Putamen (tissue), 1 donor: Measurements from ENCODE around the gene KRTAP5-4.
"Not testable (repeated sequence)": the region's sequence is repeated elsewhere in the genome, so short reads cannot be mapped to it uniquely, and the experiment has no call there.

ENCODE experiments used
- DNase-seq: peaks from one replicate; pipeline ENCODE4 v3.0.0-alpha.2; 2016; ENCODE audit warnings: low spot score

The KRTAP5-4 gene

GRCh38 chr11:1652771-1653540 is 31.0 kb upstream of the KRTAP5-4 start:
- peak; percentile 65 for DNase-seq

DNA sequence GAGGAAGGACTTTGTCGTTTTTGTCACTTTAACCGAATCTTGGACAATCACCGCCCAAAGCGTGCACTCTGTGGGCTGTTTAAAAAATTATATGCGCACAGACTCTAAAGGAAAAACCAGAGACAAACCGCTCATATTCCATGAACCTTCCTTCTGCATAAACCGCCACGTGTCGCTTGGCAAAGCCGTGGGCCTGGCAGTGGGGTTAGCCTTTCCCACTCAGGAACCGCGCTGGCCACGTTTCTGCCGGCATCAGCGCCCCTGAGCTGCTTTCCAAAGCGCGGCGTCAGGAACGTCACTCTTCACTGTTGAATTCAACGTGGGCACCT is 30.5 kb upstream of the KRTAP5-4 start:
- DNase-seq, result no peak

DNA sequence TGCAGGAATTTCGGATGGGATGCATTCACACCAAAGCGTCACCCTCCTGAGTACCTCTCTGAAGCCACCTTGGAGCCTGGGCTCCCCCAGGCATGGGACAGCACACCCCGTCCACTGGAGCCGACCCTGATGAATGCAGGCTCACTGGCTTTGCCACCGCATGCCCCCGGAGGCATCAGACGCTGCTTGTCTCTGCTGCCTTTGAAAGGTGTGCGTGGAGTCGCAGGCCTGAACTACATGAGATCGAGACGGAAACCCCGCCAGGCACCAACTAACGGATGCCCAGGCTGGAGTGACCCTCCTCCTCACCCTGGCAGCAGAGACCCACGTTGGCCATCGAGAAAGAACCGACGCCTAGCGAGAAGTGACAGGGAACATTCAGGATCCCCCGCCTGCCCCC is 30.1 kb upstream of the KRTAP5-4 start:
- no peak for DNase-seq

- no peak for DNase-seq
Observed at GRCh38 chr11:1651411-1651980, 29.6 kb upstream of the KRTAP5-4 start.

DNA sequence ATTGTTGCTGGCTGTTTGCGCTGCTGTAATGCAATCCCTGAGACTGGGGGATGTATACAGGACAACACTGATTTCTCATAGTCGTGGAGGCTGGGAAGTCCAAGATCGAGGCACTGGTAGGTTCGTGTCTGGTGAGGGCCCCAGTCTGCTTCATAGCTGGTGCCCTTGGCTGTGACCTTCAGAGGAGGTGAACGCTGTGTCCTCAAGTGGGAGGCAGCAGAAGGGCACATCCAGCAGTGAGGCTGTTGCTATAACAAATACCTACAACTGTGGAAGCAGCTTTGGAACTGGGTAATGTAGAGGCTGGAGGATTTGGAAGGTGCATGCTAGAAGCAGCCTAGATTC is 29.0 kb upstream of the KRTAP5-4 start:
- DNase-seq, result no peak

GRCh38 chr11:1650034-1650917 is 28.3 kb upstream of the KRTAP5-4 start:
- DNase-seq, result no peak

- no peak for DNase-seq
Observed at GRCh38 chr11:1648653-1649420, 26.9 kb upstream of the KRTAP5-4 start.

- DNase-seq, result no peak
Observed at GRCh38 chr11:1647901-1648652, 26.1 kb upstream of the KRTAP5-4 start.

DNA sequence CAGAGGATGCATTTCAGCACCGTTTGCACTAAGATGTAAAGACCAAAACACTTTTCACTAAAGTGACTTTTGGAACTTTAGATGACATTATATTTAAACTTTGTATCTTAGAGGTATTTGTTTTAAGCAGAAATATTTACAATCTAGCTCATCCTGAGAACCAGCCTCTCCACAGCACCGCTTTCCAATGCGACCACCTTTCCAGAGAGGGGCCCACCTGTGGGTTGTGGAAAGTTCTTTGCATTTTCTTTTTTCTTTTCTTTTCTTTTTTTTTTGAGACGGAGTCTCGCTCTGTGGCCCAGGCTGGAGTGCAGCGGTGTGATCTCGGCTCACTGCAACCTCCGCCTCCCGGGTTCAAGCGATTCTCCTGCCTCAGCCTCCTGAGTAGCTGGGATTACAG is 24.6 kb upstream of the KRTAP5-4 start:
- DNase-seq, result not testable (repeated sequence)

GRCh38 chr11:1645357-1645821 is 23.5 kb upstream of the KRTAP5-4 start:
- DNase-seq, result no peak

DNA sequence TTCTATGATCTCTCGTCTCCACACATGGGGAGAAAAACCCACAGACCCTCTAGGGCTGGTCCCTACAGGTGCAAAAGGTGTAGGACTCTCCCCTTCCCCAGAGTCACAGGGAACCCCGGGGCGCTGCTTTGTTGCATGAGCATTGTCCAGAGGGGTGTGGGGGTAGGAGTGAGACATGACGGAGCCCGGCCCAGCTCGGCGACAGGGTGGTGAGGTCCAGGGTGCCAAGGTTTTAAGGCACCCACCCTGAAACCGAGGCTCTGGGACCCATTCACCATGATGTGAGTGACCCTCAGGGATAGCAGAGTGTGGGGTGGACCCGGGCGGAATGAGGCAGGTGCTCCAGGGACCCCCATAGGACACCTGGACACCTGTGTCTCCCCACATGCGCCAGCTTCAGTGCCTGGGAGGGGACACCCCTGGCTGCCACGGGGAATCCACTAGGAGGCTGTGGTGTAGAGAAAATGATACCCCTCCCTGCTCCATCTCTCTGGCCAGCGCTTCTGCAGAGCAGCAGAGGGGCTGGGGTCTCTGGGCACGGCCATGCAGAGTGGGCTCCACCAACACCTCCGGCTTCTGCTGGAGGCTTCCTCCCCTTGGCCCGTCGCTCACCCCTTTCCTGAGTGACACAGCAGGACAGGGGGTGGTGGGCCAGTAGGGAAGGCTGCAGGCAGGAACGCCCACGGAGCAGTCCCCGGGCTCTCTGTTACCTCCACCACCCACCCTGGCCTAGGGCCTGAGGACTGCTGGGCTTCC is 22.8 kb upstream of the KRTAP5-4 start:
- no peak for DNase-seq

GRCh38 chr11:1643146-1643690 is 21.3 kb upstream of the KRTAP5-4 start:
- no peak for DNase-seq

GRCh38 chr11:1642288-1643145 is 20.6 kb upstream of the KRTAP5-4 start:
- no peak for DNase-seq

- no peak for DNase-seq
Observed at GRCh38 chr11:1641096-1641495, 19.2 kb upstream of the KRTAP5-4 start.

GRCh38 chr11:1640076-1640946 is 18.4 kb upstream of the KRTAP5-4 start:
- no peak for DNase-seq

- no peak for DNase-seq
Observed at GRCh38 chr11:1639666-1640065, 17.7 kb upstream of the KRTAP5-4 start.

DNA sequence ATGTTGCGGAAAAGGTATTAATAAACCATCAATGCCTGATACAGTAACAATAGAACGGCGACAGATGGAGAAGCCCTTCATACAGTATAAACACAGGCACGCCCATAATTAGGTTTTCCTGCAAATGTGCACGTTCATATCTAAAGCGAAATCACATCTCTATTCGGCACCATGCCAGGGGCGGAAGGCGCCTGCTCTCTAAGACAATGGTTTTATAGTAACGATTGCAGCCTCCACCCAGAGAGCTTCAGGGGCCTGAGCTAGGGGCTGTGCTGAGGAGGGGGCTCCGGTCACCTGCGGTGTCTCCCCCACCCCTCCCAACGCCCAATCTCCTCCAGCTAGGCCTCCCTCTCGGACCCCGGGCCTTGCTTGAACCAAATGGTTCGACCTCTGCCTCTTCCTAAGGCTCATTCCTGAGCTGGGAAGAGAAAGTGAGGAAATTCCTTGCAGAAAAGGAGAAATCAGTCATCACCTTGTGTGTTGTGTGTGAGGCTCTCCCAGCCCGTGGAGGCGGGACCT is 17.2 kb upstream of the KRTAP5-4 start:
- DNase-seq, result no peak

- DNase-seq, result no peak
Observed at GRCh38 chr11:1638344-1638743, 16.4 kb upstream of the KRTAP5-4 start.
